ENCODE data around the gene AMZ2. TPM values are rescaled to one million over a fixed set of nuclear protein-coding genes. Genes with fewer than 3 reads are reported as not detected.

Gene AMZ2
- total RNA-seq, 1 donor from 2014 or later, result 76.2 TPM

- Histone ChIP-seq H3K79me2 (ENCODE audit: insufficient read depth, low read length) (no peaks in the 10 kb centered on the region), H3K9me3 (ENCODE audit: insufficient read depth, low read depth, low read length) (no peaks in the 10 kb centered on the region), H3K4me1 (ENCODE audit: insufficient read depth, low read length) (peaks cover 6% of the 10 kb centered on the region), H3K4me3 (ENCODE audit: insufficient read depth, low read depth, low read length) (no peak overlapping the region), H3K27ac (ENCODE audit: low read depth, low read length) (no peak overlapping the region), H3K4me2 (ENCODE audit: low read length) (no peak overlapping the region), H3K36me3 (ENCODE audit: insufficient read depth, low read length) (no peaks in the 10 kb centered on the region), H3K27me3 (ENCODE audit: insufficient read depth, low read length) (peaks cover 14% of the 10 kb centered on the region), H3K9ac (ENCODE audit: low read length) (no peak overlapping the region), H2AFZ (ENCODE audit: low read depth, low read length) (no peak overlapping the region), H4K20me1 (ENCODE audit: insufficient read depth, low read length) (peaks cover 8% of the 10 kb centered on the region)
- Mint-ChIP-seq H3K4me1 (ENCODE audit: low read depth, unreplicated experiment) (no peaks in the 10 kb centered on the region), H3K4me3 (ENCODE audit: unreplicated experiment) (no peak overlapping the region), H3K9me3 (ENCODE audit: unreplicated experiment) (no peaks in the 10 kb centered on the region), H3K27ac (ENCODE audit: unreplicated experiment) (no peak overlapping the region), H3K27me3 (ENCODE audit: low read depth, unreplicated experiment) (peaks cover 34% of the 10 kb centered on the region), H3K36me3 (ENCODE audit: low read depth, unreplicated experiment) (no peaks in the 10 kb centered on the region)
- TF ChIP-seq CTCF (IDR thresholded peaks at IDR 0.05; ENCODE audit: insufficient read depth, low read depth, low read length) (no peak), EZH2 (IDR thresholded peaks at IDR 0.05; ENCODE audit: insufficient read depth, low read length) (no peak)
- FAIRE-seq (no peak), DNase-seq (ENCODE audit: low read depth) (no peak)
Observed at GRCh38 chr17:68294617-68295016, 46.8 kb downstream of the AMZ2 start.

GRCh38 chr17:68295086-68295485 is 47.2 kb downstream of the AMZ2 start:
- Histone ChIP-seq H3K27ac (ENCODE audit: low read depth, low read length) (no peak overlapping the region), H3K27me3 (ENCODE audit: insufficient read depth, low read length) (peaks cover 10% of the 10 kb centered on the region), H2AFZ (ENCODE audit: low read depth, low read length) (no peak overlapping the region), H3K4me1 (ENCODE audit: insufficient read depth, low read length) (peaks cover 6% of the 10 kb centered on the region), H3K4me2 (ENCODE audit: low read length) (no peak overlapping the region), H3K36me3 (ENCODE audit: insufficient read depth, low read length) (no peaks in the 10 kb centered on the region), H3K9ac (ENCODE audit: low read length) (no peak overlapping the region), H3K79me2 (ENCODE audit: insufficient read depth, low read length) (no peaks in the 10 kb centered on the region), H3K9me3 (ENCODE audit: insufficient read depth, low read depth, low read length) (no peaks in the 10 kb centered on the region), H3K4me3 (ENCODE audit: insufficient read depth, low read depth, low read length) (no peak overlapping the region), H4K20me1 (ENCODE audit: insufficient read depth, low read length) (peaks cover 4% of the 10 kb centered on the region)
- Mint-ChIP-seq H3K27ac (ENCODE audit: unreplicated experiment) (no peak overlapping the region), H3K36me3 (ENCODE audit: low read depth, unreplicated experiment) (no peaks in the 10 kb centered on the region), H3K27me3 (ENCODE audit: low read depth, unreplicated experiment) (peaks cover 31% of the 10 kb centered on the region), H3K4me3 (ENCODE audit: unreplicated experiment) (no peak overlapping the region), H3K9me3 (ENCODE audit: unreplicated experiment) (no peaks in the 10 kb centered on the region), H3K4me1 (ENCODE audit: low read depth, unreplicated experiment) (no peaks in the 10 kb centered on the region)
- FAIRE-seq (no peak), DNase-seq (ENCODE audit: low read depth) (no peak)
- TF ChIP-seq EZH2 (IDR thresholded peaks at IDR 0.05; ENCODE audit: insufficient read depth, low read length), result no peak
- TF ChIP-seq CTCF (IDR thresholded peaks at IDR 0.05; ENCODE audit: insufficient read depth, low read depth, low read length), result no peak

- H3K4me3 ChIP-seq (ENCODE audit: insufficient read depth, low read depth, low read length), result no peak overlapping the region
- no peak overlapping the region for H3K9ac ChIP-seq (ENCODE audit: low read length)
- H3K4me1 Mint-ChIP-seq (ENCODE audit: low read depth, unreplicated experiment), result no peaks in the 10 kb centered on the region
- TF ChIP-seq EZH2 (IDR thresholded peaks at IDR 0.05; ENCODE audit: insufficient read depth, low read length) (no peak), CTCF (IDR thresholded peaks at IDR 0.05; ENCODE audit: insufficient read depth, low read depth, low read length) (no peak)
- no peaks in the 10 kb centered on the region for H3K36me3 ChIP-seq (ENCODE audit: insufficient read depth, low read length)
- H3K27me3 ChIP-seq (ENCODE audit: insufficient read depth, low read length), result peaks cover 6% of the 10 kb centered on the region
- no peak overlapping the region for H3K27ac ChIP-seq (ENCODE audit: low read depth, low read length)
- H3K4me2 ChIP-seq (ENCODE audit: low read length), result no peak overlapping the region
- H3K36me3 Mint-ChIP-seq (ENCODE audit: low read depth, unreplicated experiment), result no peaks in the 10 kb centered on the region
- no peak for DNase-seq (ENCODE audit: low read depth)
- H2AFZ ChIP-seq (ENCODE audit: low read depth, low read length), result no peak overlapping the region
- no peaks in the 10 kb centered on the region for H3K9me3 ChIP-seq (ENCODE audit: insufficient read depth, low read depth, low read length)
- FAIRE-seq, result no peak
- H3K27ac Mint-ChIP-seq (ENCODE audit: unreplicated experiment), result no peak overlapping the region
- H3K79me2 ChIP-seq (ENCODE audit: insufficient read depth, low read length), result no peaks in the 10 kb centered on the region
- H3K4me1 ChIP-seq (ENCODE audit: insufficient read depth, low read length), result peaks cover 6% of the 10 kb centered on the region
- H3K4me3 Mint-ChIP-seq (ENCODE audit: unreplicated experiment), result no peak overlapping the region
- peaks cover 26% of the 10 kb centered on the region for H3K27me3 Mint-ChIP-seq (ENCODE audit: low read depth, unreplicated experiment)
- no peaks in the 10 kb centered on the region for H3K9me3 Mint-ChIP-seq (ENCODE audit: unreplicated experiment)
- H4K20me1 ChIP-seq (ENCODE audit: insufficient read depth, low read length), result peaks cover 2% of the 10 kb centered on the region
Observed at GRCh38 chr17:68296217-68297191, 48.7 kb downstream of the AMZ2 start.

Data from astrocyte (in vitro differentiated cells and primary cell).